ENCODE results near the gene C1QL4.
"Not testable (repeated sequence)": the region's sequence is repeated elsewhere in the genome, so short reads cannot be mapped to it uniquely, and the experiment has no call there.

The C1QL4 gene

GRCh38 chr12:49336645-49337584, at the start of gene C1QL4:
C1QL4 (minus strand) TSS chr12:49337188; CDS start chr12:49336477, 711 bp downstream.
- peak; percentile 48 for DNase-seq (ENCODE audit: low read depth)

GRCh38 chr12:49380184-49380583, 43.2 kb upstream of the C1QL4 start:
- DNase-seq (ENCODE audit: low read depth): not testable (repeated sequence)

- no peak for DNase-seq (ENCODE audit: low read depth)
These were observed 40.4 kb upstream of the C1QL4 start for GRCh38 chr12:49377386-49377785.

GRCh38 chr12:49375406-49375805, 38.4 kb upstream of the C1QL4 start:
- no peak for DNase-seq (ENCODE audit: low read depth)

GRCh38 chr12:49370539-49370938, 33.6 kb upstream of the C1QL4 start:
- no peak for DNase-seq (ENCODE audit: low read depth)

GRCh38 chr12:49369411-49370145, 32.6 kb upstream of the C1QL4 start:
- peak; percentile 64 for DNase-seq (ENCODE audit: low read depth)

GRCh38 chr12:49368240-49368600, 31.2 kb upstream of the C1QL4 start:
- no peak for DNase-seq (ENCODE audit: low read depth)

- peak; percentile 35 for DNase-seq (ENCODE audit: low read depth)
These were observed 30.6 kb upstream of the C1QL4 start, which contains the start of gene SPATS2 for GRCh38 chr12:49367381-49368239. SPATS2 (plus strand) TSS chr12:49367462; CDS start chr12:49461013, 93,551 bp downstream.

- peak; percentile 95 for DNase-seq (ENCODE audit: low read depth)
These were observed 29.8 kb upstream of the C1QL4 start for GRCh38 chr12:49366652-49367380.

GRCh38 chr12:49366096-49366651, 29.2 kb upstream of the C1QL4 start:
- no peak for DNase-seq (ENCODE audit: low read depth)

GRCh38 chr12:49365542-49365941, 28.6 kb upstream of the C1QL4 start:
- DNase-seq (ENCODE audit: low read depth): peak; percentile 97

GRCh38 chr12:49364989-49365388, 28.0 kb upstream of the C1QL4 start:
- peak; percentile 89 for DNase-seq (ENCODE audit: low read depth)

- no peak for DNase-seq (ENCODE audit: low read depth)
These were observed 25.1 kb upstream of the C1QL4 start for GRCh38 chr12:49362077-49362476.

GRCh38 chr12:49359671-49360070, 22.7 kb upstream of the C1QL4 start:
- no peak for DNase-seq (ENCODE audit: low read depth)

GRCh38 chr12:49358483-49359141, 21.6 kb upstream of the C1QL4 start:
- DNase-seq (ENCODE audit: low read depth): peak; percentile 58

GRCh38 chr12:49357103-49357678, 20.2 kb upstream of the C1QL4 start:
- DNase-seq (ENCODE audit: low read depth): peak; percentile 72

- no peak for DNase-seq (ENCODE audit: low read depth)
These were observed 18.9 kb upstream of the C1QL4 start for GRCh38 chr12:49355913-49356312.

- no peak for DNase-seq (ENCODE audit: low read depth)
These were observed 15.4 kb upstream of the C1QL4 start for GRCh38 chr12:49352351-49352750.

GRCh38 chr12:49349266-49349665, 12.3 kb upstream of the C1QL4 start:
- DNase-seq (ENCODE audit: low read depth): no peak

GRCh38 chr12:49348781-49349180, 11.8 kb upstream of the C1QL4 start:
- DNase-seq (ENCODE audit: low read depth): no peak

Measured in iris pigment epithelial cell (primary cell).